ENCODE data around the gene NUDT7.

The NUDT7 gene

DNA sequence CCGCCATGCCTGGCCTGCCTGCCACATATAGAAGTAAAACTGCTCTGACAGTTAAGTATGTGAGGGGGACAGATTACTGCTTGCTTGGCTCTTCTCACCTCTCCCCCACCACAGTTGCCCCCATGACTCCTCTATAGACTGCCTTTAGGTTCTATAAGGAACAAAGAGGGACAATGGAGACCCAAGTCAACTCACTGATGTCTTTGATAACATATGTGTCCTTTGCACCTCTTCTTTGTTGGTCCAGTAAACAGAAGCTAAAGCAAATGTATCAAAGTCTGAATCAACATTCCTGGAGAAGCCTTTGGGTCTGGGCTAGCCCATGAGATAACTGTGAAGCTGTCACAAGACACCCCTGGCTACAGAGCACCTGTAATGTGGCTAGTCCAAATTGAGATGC lies 27.1 kb downstream of the NUDT7 start:
- ChIA-PET CTCF (no interaction called here), POLR2A (interaction anchor here (0.6 to 1.0 kb wide), 2 partner anchors 27 to 1671 kb away, joined by 3 to 4 read pairs; partner anchors contain the start of gene NUDT7)
- H3K27ac ChIP-seq (ENCODE audit: extremely low read depth, low read depth, low read length), result no peak overlapping the region
- no peaks in the 10 kb centered on the region for H3K36me3 ChIP-seq (ENCODE audit: control insufficient read depth in 2 of 2, insufficient read depth in 1 of 2, low read length in 2 of 2)
- no peak overlapping the region for H3K4me3 ChIP-seq (ENCODE audit: low read depth, low read length)
- H3K9me3 ChIP-seq (ENCODE audit: control insufficient read depth, insufficient read depth, low read depth, low read length), result no peaks in the 10 kb centered on the region
- H3K4me1 ChIP-seq (ENCODE audit: control insufficient read depth, insufficient read depth, low read length), result no peaks in the 10 kb centered on the region
- TF ChIP-seq ZNF37A (tag by site-specific recombination; IDR thresholded peaks at IDR 0.05) (no peak), REPIN1 (tag by site-specific recombination; IDR thresholded peaks at IDR 0.05; ENCODE audit: low read depth) (no peak), ZNF114 (tag by site-specific recombination; IDR thresholded peaks at IDR 0.05) (no peak), HOXA7 (CRISPR knock-in tag; IDR thresholded peaks at IDR 0.05; ENCODE audit: borderline replicate concordance) (no peak), YY1 (tag by site-specific recombination; IDR thresholded peaks at IDR 0.05) (no peak), ZNF302 (tag by site-specific recombination; IDR thresholded peaks at IDR 0.05; ENCODE audit: low read depth) (no peak), ZNF747 (tag by site-specific recombination; IDR thresholded peaks at IDR 0.05) (no peak), EGR2 (tag by site-specific recombination; IDR thresholded peaks at IDR 0.05; ENCODE audit: low read depth) (no peak), GLIS1 (tag by site-specific recombination; IDR thresholded peaks at IDR 0.05) (no peak), ZNF239 (tag by site-specific recombination; IDR thresholded peaks at IDR 0.05) (no peak), MYNN (tag by site-specific recombination; IDR thresholded peaks at IDR 0.05; ENCODE audit: borderline replicate concordance) (no peak), ZNF10 (tag by site-specific recombination; IDR thresholded peaks at IDR 0.05) (no peak), ZNF777 (tag by site-specific recombination; IDR thresholded peaks at IDR 0.05; ENCODE audit: borderline replicate concordance) (no peak), ZXDB (tag by site-specific recombination; IDR thresholded peaks at IDR 0.05) (no peak), OSR2 (tag by site-specific recombination; IDR thresholded peaks at IDR 0.05) (no peak)
- TF ChIP-seq, protein P1, sequence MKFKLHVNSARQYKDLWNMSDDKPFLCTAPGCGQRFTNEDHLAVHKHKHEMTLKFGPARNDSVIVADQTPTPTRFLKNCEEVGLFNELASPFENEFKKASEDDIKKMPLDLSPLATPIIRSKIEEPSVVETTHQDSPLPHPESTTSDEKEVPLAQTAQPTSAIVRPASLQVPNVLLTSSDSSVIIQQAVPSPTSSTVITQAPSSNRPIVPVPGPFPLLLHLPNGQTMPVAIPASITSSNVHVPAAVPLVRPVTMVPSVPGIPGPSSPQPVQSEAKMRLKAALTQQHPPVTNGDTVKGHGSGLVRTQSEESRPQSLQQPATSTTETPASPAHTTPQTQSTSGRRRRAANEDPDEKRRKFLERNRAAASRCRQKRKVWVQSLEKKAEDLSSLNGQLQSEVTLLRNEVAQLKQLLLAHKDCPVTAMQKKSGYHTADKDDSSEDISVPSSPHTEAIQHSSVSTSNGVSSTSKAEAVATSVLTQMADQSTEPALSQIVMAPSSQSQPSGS (tag by site-specific recombination; IDR thresholded peaks at IDR 0.05; ENCODE audit: low read depth), result no peak
- TF ChIP-seq, protein P2, sequence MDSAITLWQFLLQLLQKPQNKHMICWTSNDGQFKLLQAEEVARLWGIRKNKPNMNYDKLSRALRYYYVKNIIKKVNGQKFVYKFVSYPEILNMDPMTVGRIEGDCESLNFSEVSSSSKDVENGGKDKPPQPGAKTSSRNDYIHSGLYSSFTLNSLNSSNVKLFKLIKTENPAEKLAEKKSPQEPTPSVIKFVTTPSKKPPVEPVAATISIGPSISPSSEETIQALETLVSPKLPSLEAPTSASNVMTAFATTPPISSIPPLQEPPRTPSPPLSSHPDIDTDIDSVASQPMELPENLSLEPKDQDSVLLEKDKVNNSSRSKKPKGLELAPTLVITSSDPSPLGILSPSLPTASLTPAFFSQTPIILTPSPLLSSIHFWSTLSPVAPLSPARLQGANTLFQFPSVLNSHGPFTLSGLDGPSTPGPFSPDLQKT (IDR thresholded peaks at IDR 0.05; ENCODE audit: borderline replicate concordance, low read depth, low read length), result no peak
- TF ChIP-seq, protein P3, sequence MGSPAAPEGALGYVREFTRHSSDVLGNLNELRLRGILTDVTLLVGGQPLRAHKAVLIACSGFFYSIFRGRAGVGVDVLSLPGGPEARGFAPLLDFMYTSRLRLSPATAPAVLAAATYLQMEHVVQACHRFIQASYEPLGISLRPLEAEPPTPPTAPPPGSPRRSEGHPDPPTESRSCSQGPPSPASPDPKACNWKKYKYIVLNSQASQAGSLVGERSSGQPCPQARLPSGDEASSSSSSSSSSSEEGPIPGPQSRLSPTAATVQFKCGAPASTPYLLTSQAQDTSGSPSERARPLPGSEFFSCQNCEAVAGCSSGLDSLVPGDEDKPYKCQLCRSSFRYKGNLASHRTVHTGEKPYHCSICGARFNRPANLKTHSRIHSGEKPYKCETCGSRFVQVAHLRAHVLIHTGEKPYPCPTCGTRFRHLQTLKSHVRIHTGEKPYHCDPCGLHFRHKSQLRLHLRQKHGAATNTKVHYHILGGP (tag by site-specific recombination; IDR thresholded peaks at IDR 0.05), result no peak

DNA sequence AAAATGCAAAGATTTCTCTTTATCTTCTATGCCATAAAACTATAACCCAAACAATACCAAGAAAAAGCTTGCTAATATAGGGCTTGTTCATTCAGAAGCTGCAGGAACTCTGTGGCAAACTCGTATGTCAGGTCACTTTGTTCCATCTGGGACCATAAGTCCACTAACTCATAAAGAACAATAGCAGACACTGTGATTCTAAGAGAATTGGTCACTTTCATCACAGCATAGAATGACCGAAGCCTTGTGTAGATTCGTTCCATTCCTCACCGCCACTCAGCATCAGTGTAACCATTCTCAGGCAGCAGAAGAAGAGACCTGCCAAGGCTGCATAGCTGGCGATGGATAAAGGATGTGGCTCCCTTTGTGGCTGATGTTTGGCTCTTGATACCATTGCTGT lies 35.7 kb downstream of the NUDT7 start:
- POLR2A ChIA-PET, result no interaction called here
- CTCF ChIA-PET, result no interaction called here
- no peaks in the 10 kb centered on the region; the same call in 1 of the 2 replicates for H3K4me1 ChIP-seq (ENCODE audit: control insufficient read depth, insufficient read depth, low read length)
- no peak overlapping the region for H3K4me3 ChIP-seq (ENCODE audit: low read depth, low read length)
- no peaks in the 10 kb centered on the region for H3K36me3 ChIP-seq (ENCODE audit: control insufficient read depth in 2 of 2, insufficient read depth in 1 of 2, low read length in 2 of 2)
- H3K9me3 ChIP-seq (ENCODE audit: control insufficient read depth, insufficient read depth, low read depth, low read length), result no peaks in the 10 kb centered on the region
- no peak overlapping the region for H3K27ac ChIP-seq (ENCODE audit: extremely low read depth, low read depth, low read length)
- no peak for TF ChIP-seq ZNF311 (tag by site-specific recombination; IDR thresholded peaks at IDR 0.05; ENCODE audit: borderline replicate concordance)
- TF ChIP-seq ZSCAN23 (tag by site-specific recombination; IDR thresholded peaks at IDR 0.05), result no peak
- TF ChIP-seq ZNF521 (tag by site-specific recombination; IDR thresholded peaks at IDR 0.05), result no peak
- TF ChIP-seq, protein P4, sequence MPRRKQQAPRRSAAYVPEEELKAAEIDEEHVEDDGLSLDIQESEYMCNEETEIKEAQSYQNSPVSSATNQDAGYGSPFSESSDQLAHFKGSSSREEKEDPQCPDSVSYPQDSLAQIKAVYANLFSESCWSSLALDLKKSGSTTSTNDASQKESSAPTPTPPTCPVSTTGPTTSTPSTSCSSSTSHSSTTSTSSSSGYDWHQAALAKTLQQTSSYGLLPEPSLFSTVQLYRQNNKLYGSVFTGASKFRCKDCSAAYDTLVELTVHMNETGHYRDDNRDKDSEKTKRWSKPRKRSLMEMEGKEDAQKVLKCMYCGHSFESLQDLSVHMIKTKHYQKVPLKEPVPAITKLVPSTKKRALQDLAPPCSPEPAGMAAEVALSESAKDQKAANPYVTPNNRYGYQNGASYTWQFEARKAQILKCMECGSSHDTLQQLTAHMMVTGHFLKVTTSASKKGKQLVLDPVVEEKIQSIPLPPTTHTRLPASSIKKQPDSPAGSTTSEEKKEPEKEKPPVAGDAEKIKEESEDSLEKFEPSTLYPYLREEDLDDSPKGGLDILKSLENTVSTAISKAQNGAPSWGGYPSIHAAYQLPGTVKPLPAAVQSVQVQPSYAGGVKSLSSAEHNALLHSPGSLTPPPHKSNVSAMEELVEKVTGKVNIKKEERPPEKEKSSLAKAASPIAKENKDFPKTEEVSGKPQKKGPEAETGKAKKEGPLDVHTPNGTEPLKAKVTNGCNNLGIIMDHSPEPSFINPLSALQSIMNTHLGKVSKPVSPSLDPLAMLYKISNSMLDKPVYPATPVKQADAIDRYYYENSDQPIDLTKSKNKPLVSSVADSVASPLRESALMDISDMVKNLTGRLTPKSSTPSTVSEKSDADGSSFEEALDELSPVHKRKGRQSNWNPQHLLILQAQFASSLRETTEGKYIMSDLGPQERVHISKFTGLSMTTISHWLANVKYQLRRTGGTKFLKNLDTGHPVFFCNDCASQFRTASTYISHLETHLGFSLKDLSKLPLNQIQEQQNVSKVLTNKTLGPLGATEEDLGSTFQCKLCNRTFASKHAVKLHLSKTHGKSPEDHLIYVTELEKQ (tag by site-specific recombination; IDR thresholded peaks at IDR 0.05; ENCODE audit: borderline replicate concordance), result no peak
- TF ChIP-seq, protein P5, sequence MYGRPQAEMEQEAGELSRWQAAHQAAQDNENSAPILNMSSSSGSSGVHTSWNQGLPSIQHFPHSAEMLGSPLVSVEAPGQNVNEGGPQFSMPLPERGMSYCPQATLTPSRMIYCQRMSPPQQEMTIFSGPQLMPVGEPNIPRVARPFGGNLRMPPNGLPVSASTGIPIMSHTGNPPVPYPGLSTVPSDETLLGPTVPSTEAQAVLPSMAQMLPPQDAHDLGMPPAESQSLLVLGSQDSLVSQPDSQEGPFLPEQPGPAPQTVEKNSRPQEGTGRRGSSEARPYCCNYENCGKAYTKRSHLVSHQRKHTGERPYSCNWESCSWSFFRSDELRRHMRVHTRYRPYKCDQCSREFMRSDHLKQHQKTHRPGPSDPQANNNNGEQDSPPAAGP (tag by site-specific recombination; IDR thresholded peaks at IDR 0.05), result no peak

All from HEK293 (cell line).